Measurements from ENCODE around the gene FAM181A. TPM values are rescaled to one million over a fixed set of nuclear protein-coding genes. Genes with fewer than 3 reads are reported as not detected.

Gene FAM181A
- total RNA-seq, 2 donors from 2014 or later = not detected

DNA sequence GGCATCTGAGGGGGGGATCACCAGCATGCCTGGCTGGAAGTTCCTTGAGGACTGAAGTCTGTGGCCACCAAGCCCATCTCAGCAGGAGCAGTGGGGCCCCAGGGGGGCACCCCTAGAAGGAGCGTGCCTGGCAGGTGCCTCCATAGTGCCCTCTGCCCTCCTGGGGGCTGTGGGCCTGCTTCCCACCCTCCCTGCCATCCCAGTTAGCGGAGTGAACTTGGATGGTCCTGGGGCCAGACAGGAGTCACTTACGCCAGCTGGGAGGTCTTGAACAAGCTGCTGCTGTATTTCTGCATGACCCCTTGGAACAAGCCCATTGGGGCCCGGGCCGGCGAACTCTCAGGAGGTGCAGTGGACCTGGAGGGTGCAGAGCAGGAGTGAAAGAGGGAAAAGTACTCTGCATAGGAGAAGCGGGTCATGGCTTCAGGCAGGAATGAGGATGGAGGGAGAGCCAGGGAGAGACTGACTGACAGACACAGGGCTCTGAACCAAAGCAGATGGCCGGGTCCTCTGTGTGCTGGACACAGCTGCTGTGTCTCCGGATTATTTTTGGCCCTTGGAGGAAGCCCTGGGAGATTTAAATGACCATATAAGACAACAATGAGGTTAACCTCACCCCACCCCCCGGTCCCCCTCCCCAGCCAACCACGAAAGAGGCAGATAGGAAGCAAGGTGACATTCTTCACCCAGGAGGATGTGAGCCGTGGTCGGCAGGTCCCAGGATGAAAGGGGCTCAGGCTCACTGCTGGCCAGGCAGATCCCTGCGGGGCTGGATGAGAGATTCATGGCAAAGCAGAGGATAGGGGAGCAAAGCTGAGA is 29.6 kb downstream of the FAM181A start:
- ATAC-seq (no peak), DNase-seq (no peak)
- intact Hi-C loops (cut with DNase I, micrococcal nuclease) = no loop called here

DNA sequence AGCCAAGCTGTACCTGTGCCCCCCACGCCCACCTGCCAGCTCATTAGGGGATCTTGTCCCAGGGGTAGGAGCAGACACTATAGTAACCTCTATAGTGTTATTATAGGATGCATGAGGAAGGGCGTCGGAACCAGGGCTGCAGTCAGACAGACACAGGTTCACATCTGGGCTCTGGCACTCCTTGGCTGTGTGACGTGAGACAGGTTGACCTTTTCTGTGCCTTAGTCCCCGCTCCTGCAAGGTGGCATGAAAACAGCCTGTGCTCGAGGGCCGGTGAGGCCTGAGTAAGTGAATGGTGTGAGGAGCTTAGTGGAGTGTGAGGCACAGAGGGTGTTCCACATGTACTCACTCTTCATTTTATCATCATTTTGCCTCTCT is 30.2 kb downstream of the FAM181A start:
- DNase-seq (no peak), ATAC-seq (no peak)
- intact Hi-C loops (cut with DNase I, micrococcal nuclease) = no loop called here

DNA sequence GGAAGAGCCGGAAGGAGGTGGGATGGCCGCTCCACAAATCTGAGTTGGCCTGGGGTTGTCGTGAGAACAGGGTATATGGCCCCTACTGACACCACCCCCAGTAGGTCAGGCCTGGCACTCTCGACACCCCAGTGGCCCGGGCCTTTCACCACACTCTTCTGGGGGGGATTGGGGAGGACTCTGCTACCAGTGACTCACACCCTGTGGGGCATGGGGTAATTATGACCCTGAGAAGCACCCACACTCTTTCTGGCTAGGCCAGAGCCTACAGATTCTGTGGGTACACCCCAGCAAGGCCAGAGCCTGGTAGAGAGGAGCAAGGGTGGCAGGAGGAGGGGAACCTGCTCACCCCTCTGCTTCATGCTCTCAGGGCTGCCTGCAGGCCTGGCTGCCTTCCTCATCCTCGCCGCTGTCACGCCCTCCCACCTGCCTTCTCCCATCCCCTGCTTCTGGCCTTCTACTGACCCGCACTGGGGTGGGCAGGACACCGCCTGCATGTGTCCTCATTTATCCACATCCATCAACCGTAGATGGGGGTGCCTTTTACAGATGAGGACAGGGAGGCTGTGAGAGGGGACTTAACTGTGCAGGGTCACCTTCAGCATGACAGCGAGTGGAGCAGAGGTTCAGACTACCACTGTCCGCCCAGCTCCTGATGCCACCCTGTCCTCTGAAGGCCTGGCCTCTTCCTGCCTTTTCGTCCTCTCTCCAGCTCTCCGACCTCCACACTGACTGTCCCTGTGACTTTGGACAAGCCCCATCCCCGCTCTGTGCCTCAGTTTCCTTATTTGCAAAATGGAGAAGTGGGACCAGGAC is 30.8 kb downstream of the FAM181A start:
- DNase-seq = no peak
- no peak for ATAC-seq
- intact Hi-C loops (cut with DNase I, micrococcal nuclease) = no loop called here

DNA sequence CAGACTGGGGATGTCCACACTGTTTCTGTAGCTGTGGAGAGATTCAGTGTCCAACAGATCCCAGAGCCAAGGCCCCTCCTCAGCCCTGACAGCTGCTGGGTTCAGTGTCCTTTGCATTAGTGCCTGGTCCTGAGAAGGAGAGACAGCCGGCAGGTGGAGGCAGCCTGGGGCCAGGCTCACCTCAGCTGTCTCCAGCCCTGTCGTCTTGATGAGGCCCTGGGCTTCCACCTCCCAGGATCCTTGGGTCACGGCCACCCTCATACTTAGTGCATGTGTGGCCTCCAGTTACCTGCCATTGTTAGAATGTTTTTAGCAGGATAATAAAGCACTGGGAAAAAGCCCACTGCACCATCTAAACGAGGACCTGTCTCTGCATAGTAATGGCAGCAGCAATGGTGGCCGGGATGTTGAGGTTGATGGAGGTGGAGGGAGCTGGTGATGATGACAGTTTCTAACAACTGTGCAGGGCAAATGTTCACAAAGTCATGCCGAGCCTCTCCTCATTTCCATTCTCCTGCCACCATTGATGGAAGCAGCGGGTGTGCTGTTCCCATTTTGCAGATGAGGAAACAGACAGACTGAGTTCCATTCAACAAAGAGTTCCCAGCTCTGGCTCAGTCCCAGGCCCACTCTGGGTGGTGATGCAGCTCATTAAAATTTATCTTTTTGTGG is 31.6 kb downstream of the FAM181A start:
- no peak for ATAC-seq
- no peak for DNase-seq
- intact Hi-C loops (cut with DNase I, micrococcal nuclease) = no loop called here

DNA sequence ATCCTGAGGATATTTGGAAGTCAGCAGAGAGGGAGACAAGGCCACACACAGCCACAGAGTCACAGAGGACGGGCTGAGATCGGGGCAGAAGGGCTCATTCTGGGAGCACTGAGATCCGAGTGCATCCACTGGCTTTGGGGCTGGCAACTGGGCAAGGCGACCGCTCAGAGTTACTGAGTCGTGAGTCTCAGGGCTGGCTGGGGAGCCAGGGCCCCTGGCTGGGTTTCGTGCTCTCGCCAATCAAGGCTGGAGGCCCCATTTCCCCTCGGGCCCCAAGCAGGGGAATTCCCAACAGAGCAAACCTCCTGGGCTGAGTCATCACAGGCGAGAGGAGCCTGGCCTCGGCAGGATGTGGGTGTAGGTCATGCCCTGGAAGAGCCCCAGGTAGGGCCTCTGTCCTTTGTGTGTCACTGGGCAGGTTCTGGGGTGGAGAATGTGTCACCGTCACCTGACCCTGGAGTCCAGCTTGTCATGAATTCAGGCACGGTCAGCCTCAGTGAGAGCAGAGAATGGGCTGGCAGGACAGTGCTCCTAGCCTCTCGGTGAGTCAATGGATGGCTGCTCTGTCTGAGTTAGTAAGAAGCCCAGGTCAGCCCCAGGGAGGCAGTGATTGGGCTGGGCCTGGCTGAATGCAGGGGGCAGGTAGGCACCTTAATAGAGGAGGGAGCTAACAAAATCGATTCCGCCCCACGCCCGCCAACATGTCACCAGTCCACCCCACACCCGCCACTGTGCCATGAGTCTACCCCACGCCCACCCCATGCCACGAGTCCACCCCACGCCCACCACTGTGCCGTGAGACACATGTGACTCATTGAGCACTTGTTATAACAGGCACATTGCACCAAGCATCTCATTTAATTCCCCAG is 32.3 kb downstream of the FAM181A start:
- intact Hi-C loops (cut with DNase I, micrococcal nuclease) = no loop called here
- ATAC-seq (peak; percentile 58), DNase-seq (peak; percentile 70 to 80)

DNA sequence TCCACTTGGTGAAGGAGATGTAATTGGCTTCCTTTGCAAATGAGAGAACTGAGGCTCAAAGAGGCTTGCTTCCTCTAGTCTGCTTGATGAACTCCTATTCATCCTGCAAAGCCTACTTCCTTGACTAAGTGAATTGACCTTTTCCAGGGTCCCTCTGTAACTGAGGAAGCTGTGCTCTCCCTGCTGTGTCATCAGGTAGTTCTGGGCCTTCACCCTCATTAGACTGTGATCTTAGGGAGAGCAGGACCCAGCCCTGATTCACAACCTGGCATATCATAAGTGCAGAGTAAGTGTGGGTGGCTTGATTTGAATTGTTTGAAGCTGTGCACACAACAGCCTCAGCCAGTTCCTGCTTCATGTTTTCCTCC is 32.9 kb downstream of the FAM181A start:
- DNase-seq = no peak
- intact Hi-C loops (cut with DNase I, micrococcal nuclease) = no loop called here

DNA sequence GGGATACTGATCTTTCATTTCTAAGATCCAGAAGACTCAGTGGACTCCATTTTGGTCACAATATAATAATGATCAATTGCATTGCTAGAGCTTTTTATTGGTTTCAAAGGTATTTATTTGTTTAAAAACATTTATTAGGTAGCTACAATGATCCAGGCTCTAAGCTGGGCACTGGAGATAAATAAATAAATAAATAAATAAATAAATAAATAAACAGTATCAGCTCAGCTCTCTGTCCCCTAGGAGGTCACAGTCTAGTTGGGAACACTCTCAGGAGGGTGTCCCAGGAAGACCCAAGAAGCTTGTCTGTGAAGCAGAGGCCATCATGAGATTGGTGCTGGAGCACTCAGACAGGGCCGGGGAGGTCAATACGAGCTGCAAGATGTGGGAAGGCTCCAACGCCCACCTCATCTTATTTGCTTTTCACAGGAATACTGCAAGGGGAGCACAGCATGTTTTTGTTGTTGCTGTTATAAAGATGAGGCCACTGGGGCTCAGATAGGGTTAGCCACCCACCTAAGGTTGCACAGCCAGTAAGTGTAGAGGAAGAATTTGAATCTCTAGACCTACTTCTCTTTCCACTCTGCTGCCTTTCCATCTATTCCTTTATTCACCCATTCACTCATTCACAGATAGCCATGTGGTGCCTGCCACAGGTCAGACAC is 33.8 kb downstream of the FAM181A start:
- ATAC-seq = no peak
- no peak for DNase-seq
- intact Hi-C loops (cut with DNase I, micrococcal nuclease) = no loop called here

More for the DNA sequence above, 32.9 kb downstream of the FAM181A start:
- no peak for ATAC-seq

DNA sequence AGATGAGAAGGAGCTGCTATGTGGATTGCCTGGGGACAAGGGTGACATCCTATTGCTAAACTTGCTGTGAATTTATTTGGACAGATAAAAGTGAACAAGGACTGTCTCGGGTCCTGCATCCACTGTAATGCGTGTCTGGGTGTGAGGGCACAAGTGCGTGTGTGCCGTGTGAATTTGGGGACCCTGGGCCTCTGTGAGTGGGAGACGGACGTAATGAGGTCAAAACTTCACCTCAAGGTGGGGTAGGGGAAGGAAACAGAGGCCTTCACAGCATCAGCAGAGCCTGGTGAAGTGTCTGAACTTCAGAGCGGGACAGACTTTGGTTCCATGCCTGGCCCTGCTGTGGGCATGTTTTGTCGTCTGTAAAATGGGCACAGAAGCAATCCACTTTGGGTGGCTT is 34.5 kb downstream of the FAM181A start:
- intact Hi-C loops (cut with DNase I, micrococcal nuclease) = no loop called here
- ATAC-seq (no peak), DNase-seq (no peak)

DNA sequence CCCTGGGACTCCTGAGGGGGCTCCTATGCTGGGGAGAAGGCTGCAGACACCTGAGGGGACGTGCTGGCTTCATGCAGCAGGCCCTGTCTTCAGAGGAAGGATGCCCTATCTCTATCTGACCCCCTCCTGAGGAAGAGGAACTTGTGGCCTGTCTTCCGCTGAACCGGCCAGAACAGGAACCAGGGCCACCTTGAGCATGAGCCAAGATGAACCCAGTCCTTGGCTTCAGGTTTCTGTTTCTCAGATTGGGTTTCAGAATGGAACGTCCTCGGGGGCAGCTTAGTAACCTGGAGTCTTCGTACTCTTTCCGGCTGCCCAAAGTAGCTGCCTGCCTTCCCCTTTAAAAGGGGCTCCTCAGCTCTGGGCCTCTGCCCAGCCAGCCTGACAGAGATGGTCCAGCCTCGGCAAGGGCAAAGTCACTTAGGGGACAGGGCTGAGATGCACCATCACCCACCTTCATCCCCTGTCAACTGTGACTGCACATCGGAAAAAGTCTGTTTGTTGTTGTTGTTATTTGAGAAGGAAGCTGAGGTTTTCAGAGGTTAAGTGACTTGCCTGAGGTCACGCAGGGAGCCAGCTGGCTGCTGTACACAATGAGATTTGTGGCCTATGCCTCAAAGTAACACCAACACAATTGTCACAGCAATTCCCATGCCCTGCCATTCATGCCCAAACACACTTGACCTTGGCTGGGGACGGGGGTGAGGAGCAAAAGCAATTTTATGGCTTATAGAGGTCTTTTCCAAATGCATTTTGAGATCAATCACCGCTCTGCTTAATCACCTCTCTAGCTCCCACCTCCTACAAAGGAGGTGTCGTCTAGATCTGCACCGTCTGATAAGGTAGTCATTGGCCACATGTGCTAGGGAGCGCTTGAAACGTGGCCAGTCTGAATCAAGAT is 35.8 kb downstream of the FAM181A start:
- DNase-seq = peak; percentile 54 to 58
- peak; percentile 51 for ATAC-seq
- intact Hi-C loops (cut with DNase I, micrococcal nuclease) = no loop called here

DNA sequence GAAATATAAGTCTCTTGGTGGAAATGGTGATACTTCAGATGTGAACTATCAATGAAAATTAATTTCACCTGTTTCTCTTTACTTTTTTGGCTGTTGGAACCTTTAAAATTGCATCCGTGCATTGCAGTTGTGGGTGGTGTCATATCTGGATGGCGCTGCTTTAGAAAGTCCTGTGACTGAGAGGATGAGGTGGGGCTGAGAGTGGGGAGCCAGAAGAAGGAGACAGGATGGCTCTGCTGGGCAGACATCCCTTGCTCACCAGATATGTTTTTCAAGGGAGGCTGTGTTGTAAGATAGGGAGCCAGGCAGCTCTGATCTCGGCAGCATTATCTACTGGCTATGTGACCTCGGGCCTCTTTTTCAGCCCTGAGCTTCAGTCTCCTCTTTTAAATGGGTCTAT is 36.5 kb downstream of the FAM181A start:
- no peak for ATAC-seq
- intact Hi-C loops (cut with DNase I, micrococcal nuclease) = no loop called here
- no peak for DNase-seq

DNA sequence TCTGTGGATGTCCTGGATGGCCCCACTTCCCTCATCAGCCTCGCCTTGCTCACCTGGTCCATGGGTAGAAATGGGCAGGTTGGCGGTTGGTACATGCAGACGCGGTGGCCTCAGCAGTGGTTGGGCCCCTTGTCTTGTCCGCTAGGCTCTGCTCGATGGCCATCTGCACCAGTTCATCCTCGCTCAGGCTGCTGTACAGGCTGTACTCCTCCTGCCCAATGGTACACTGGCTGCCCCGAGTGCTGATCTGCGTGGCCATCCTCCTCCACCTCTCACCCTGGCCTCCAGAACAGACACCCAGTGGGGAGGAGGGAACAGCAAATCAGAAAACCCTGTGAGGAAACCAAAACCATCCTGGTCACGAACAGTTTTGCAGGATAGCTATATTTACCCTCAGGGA is 37.1 kb downstream of the FAM181A start:
- intact Hi-C loops (cut with DNase I, micrococcal nuclease) = no loop called here
- DNase-seq (no peak), ATAC-seq (no peak)

DNA sequence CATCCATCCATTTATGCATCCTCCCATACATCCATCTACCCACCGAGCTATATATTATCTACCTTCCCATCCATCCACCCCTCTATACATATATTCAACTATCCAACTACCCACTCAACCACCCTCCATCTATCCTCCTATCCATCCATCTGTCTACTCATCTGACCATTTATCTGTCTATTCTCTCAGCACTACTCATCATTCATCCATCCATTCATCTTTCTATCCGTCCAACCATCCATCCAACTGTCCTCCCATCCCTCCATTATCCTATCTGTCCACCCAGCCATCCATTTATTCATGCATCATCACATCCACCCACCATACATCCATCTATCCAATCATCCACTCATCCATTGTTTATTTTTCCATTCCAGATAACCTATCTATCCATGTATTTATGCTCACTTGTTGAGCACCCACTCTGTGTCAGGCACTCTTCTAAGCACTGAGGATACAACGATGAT is 37.7 kb downstream of the FAM181A start:
- intact Hi-C loops (cut with DNase I, micrococcal nuclease) = no loop called here
- DNase-seq = no peak
- no peak for ATAC-seq

DNA sequence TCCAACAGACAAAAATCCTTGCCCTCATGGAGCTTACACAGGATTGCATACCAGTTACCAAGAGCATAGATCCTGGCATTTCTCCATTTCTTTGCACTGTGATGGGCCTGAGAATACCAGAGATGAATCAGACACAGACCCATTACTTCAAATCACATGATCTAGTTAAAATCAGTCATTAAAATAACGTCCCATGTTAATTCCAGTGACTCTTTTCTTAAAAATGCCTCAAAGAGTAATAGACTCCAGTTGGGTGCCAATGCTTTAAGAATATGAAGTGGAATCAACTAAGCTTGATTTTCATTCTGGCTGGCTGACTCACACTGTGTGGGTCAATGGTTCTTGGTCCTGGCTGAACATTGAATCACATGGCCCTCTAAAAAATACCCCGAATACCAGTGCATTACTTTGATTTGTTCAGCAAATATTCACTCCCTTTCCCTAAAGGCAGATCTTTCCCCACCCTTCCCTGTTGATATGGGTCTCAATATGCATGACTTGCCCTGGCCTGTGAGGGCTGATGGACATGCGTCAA is 38.2 kb downstream of the FAM181A start:
- ATAC-seq (no peak), DNase-seq (no peak)
- intact Hi-C loops (cut with DNase I, micrococcal nuclease) = no loop called here

DNA sequence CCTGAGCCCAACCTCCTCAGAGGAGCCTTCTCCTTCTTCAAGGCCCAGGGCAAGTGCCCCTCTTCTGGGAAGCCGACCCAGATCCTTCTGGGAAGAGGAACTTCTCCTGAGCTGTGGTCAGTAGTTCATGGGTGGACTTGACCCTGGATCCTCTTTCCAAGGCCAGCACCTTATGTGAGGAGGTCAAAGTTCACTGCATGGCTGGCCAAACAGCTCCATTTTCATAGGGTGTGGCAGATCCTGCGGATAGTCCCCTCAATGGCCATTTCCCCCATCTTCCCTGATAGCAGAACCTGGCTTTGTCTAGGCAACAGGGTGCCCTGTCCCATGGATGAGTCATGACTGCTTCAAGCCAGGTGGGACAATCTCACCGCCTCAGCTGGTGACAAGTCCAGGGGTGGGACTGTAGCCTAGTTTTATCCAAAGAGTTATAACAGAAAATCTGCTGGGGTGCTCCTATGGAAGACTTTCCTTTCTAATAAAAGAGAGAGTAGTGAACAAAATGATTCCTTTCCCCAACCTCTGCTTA is 38.9 kb downstream of the FAM181A start:
- intact Hi-C loops (cut with DNase I, micrococcal nuclease) = no loop called here
- ATAC-seq (no peak), DNase-seq (no peak)

DNA sequence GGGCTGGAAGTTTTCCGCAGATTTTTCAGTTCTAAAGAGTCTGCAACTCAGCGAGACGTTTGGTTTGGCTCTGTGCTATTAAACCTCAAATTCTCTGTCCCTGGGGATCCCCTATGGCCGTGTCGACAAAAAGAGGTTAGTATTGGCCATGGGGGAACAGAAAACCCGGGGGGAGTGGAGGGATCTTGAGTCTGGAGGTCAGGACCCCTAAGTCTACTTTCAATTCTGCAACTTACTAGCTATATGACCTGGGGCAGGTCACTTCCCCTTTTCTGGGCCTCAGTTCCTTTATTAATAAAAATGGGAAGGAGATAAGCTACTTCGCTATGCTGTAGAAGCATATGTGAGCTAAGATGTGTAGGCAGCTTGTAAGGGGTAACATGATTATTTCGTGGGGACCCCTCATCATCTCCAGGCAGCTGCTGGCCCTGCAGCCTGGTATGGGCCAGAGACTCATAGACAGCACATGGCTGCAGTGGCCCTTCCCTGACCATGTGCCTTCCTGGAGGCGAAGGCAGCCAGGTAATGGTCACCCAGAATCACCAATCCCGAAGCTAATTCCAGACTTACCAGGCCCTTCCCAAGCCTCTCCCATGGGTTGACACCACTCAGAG is 40.6 kb downstream of the FAM181A start:
- intact Hi-C loops (cut with DNase I, micrococcal nuclease) = no loop called here
- no peak for DNase-seq
- ATAC-seq = no peak

DNA sequence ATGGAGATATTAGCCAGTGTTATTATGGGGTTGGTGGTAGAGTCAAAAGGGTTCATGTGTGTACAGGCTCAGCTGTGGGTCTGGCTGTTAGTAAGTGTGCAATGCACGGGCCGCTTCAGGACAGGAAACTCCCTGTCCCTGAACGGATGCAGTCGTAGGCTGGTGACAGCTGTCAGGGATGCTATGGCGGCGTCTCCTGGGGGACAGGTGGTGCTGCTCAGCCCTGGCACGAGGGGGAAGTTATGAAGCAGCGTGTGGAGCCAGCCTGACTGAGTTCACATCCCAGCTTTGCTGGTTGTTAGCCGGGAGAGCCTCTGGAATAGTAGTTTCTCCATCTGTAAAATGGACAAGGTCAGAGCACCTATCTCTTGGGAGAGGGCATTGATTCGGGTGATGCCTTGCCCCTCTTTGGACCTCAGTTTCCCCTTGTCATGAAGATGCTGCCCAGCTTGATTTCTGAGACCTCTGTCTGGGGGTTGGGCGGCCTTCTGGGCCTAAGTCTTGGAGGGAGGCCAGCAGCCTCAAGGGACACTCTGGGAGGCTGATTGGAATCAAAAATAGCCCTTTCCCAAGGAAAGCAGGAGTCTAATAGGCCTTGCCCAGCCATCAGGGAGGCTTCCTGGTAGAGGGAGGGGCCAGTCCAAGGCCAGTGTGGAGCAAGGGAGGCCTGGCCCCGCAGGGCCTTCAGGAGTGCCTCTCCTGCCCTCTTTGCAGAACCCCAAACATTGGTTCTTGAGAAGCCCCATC is 42.1 kb downstream of the FAM181A start:
- no peak for ATAC-seq
- intact Hi-C loops (cut with DNase I, micrococcal nuclease) = no loop called here
- no peak for DNase-seq
